ENCODE measurements around the gene GPR52. TPM values are rescaled to one million over a fixed set of nuclear protein-coding genes. Genes with fewer than 3 reads are reported as not detected.

GPR52 gene
- polyA plus RNA-seq, 1 donor (not counting 4 experiments of a cell fraction or from before 2014, with no cell fraction given) = 0.16 TPM

GRCh38 chr1:174428033-174428432 is 19.7 kb upstream of the GPR52 start:
- Histone ChIP-seq H4K20me1 (ENCODE audit: control insufficient read depth, extremely low read depth, insufficient read depth, low read length) (no peaks in the 10 kb centered on the region), H3K9me1 (ENCODE audit: control insufficient read depth, extremely low read depth, insufficient read depth, low read length) (no peaks in the 10 kb centered on the region), H3K4me1 (ENCODE audit: control insufficient read depth, extremely low read depth, insufficient read depth, low read length) (no peaks in the 10 kb centered on the region), H3K36me3 (ENCODE audit: control insufficient read depth in 2 of 2, extremely low read depth in 1 of 2, insufficient read depth in 2 of 2, low read length in 2 of 2) (no peaks in the 10 kb centered on the region), H3K9me3 (ENCODE audit: control insufficient read depth, low read depth, low read length) (no peaks in the 10 kb centered on the region), H3K79me2 (ENCODE audit: control insufficient read depth, insufficient read depth, low read length) (no peaks in the 10 kb centered on the region), H3K9ac (ENCODE audit: control insufficient read depth, extremely low read depth, insufficient read depth, low read length) (no peak overlapping the region), H3K27me3 (ENCODE audit: control insufficient read depth, extremely low read depth, insufficient read depth, low read length) (no peaks in the 10 kb centered on the region), H2AFZ (ENCODE audit: control insufficient read depth, low read length) (no peak overlapping the region), H3K27ac (ENCODE audit: control insufficient read depth, insufficient read depth, low read length) (no peak overlapping the region), H3K4me3 (ENCODE audit: control insufficient read depth in 2 of 3, extremely low read depth in 1 of 3, insufficient read depth in 2 of 3, low read depth in 1 of 3, low read length in 3 of 3) (no peak overlapping the region), H3K4me2 (ENCODE audit: control insufficient read depth, extremely low read depth, insufficient read depth, low read depth, low read length) (no peak overlapping the region)
- dilution Hi-C loops (cut with MboI; ENCODE audit: extremely low pct_ligation_motif_present, low sequenced_read_pairs) = no loop called here
- DNase-seq (ENCODE audit: low read depth, low spot score) = no peak
- FAIRE-seq = no peak
- TF ChIP-seq CTCF (optimal IDR thresholded peaks at IDR 0.05 in 1 of 3, IDR thresholded peaks at IDR 0.05 in 1 of 3, conservative IDR thresholded peaks at IDR 0.05 in 1 of 3; ENCODE audit: extremely low read depth in 1 of 3, insufficient read depth in 2 of 3, low read length in 3 of 3) (no peak), EZH2 (IDR thresholded peaks at IDR 0.05; ENCODE audit: low read length) (no peak)

GRCh38 chr1:174428739-174429138 is 19.0 kb upstream of the GPR52 start:
- H3K4me1 ChIP-seq (ENCODE audit: control insufficient read depth, extremely low read depth, insufficient read depth, low read length) = no peaks in the 10 kb centered on the region
- H3K9me1 ChIP-seq (ENCODE audit: control insufficient read depth, extremely low read depth, insufficient read depth, low read length) = no peaks in the 10 kb centered on the region
- H4K20me1 ChIP-seq (ENCODE audit: control insufficient read depth, extremely low read depth, insufficient read depth, low read length) = no peaks in the 10 kb centered on the region
- H3K79me2 ChIP-seq (ENCODE audit: control insufficient read depth, insufficient read depth, low read length) = no peaks in the 10 kb centered on the region
- TF ChIP-seq EZH2 (IDR thresholded peaks at IDR 0.05; ENCODE audit: low read length) = no peak
- no peak for TF ChIP-seq CTCF (optimal IDR thresholded peaks at IDR 0.05 in 1 of 3, IDR thresholded peaks at IDR 0.05 in 1 of 3, conservative IDR thresholded peaks at IDR 0.05 in 1 of 3; ENCODE audit: extremely low read depth in 1 of 3, insufficient read depth in 2 of 3, low read length in 3 of 3)
- H3K9ac ChIP-seq (ENCODE audit: control insufficient read depth, extremely low read depth, insufficient read depth, low read length) = no peak overlapping the region
- H3K9me3 ChIP-seq (ENCODE audit: control insufficient read depth, low read depth, low read length) = no peaks in the 10 kb centered on the region
- H3K36me3 ChIP-seq (ENCODE audit: control insufficient read depth in 2 of 2, extremely low read depth in 1 of 2, insufficient read depth in 2 of 2, low read length in 2 of 2) = no peaks in the 10 kb centered on the region
- no peak overlapping the region for H3K27ac ChIP-seq (ENCODE audit: control insufficient read depth, insufficient read depth, low read length)
- H3K27me3 ChIP-seq (ENCODE audit: control insufficient read depth, extremely low read depth, insufficient read depth, low read length) = no peaks in the 10 kb centered on the region
- FAIRE-seq (no peak), DNase-seq (ENCODE audit: low read depth, low spot score) (no peak)
- no peak overlapping the region for H3K4me3 ChIP-seq (ENCODE audit: control insufficient read depth in 2 of 3, extremely low read depth in 1 of 3, insufficient read depth in 2 of 3, low read depth in 1 of 3, low read length in 3 of 3)
- dilution Hi-C loops (cut with MboI; ENCODE audit: extremely low pct_ligation_motif_present, low sequenced_read_pairs) = no loop called here
- no peak overlapping the region for H2AFZ ChIP-seq (ENCODE audit: control insufficient read depth, low read length)
- no peak overlapping the region for H3K4me2 ChIP-seq (ENCODE audit: control insufficient read depth, extremely low read depth, insufficient read depth, low read depth, low read length)

Measured in keratinocyte (primary cell).